DOHH2 (cell line): Measurements from ENCODE around the gene BTNL2.

Experiments
- H3F3A ChIP-seq: fragments of 200-600 bp; sonication (generic), shearing (Covaris generic); 2 replicates; pipeline ENCODE4 v1.6.0; 2016; ENCODE audit warnings: antibody characterized with exemption, mild to moderate bottlenecking; ENCODE audit not compliant: control insufficient read depth, insufficient read depth
- H3K27ac ChIP-seq: fragments of 200-600 bp; sonication (generic); 2 replicates; pipeline ENCODE4 v1.5.1; 2014; ENCODE audit warnings: low read depth, mild to moderate bottlenecking, low read length, moderate library complexity
- H3K27me3 ChIP-seq: fragments of 200-600 bp; sonication (generic); 2 replicates; pipeline ENCODE4 v1.6.1; 2014; ENCODE audit warnings: mild to moderate bottlenecking, low read length, mixed read lengths; ENCODE audit not compliant: control insufficient read depth
- H3K36me3 ChIP-seq: fragments of 200-600 bp; sonication (generic); 2 replicates; pipeline ENCODE4 v1.6.1; 2014; ENCODE audit warnings: mild to moderate bottlenecking, low read length, moderate library complexity, mixed read lengths; ENCODE audit not compliant: control insufficient read depth
- H3K4me1 ChIP-seq: fragments of 200-600 bp; sonication (generic); 2 replicates; pipeline ENCODE4 v1.6.1; 2014; ENCODE audit warnings: mild to moderate bottlenecking, low read length, mixed read lengths; ENCODE audit not compliant: control insufficient read depth
- H3K4me2 ChIP-seq: fragments of 200-600 bp; sonication (generic); 2 replicates; pipeline ENCODE4 v1.6.0; 2014; ENCODE audit warnings: mild to moderate bottlenecking, low read length, moderate library complexity
- H3K4me3 ChIP-seq: fragments of 200-600 bp; sonication (generic); 2 replicates; pipeline ENCODE4 v1.5.1; 2014; ENCODE audit warnings: mild to moderate bottlenecking, low read length, mixed read lengths
- H3K79me2 ChIP-seq: fragments of 200-600 bp; sonication (generic); 2 replicates; pipeline ENCODE4 v1.6.1; 2014; ENCODE audit warnings: mild to moderate bottlenecking, low read length, mixed read lengths; ENCODE audit not compliant: control insufficient read depth
- H3K9me2 ChIP-seq: fragments of 200-600 bp; sonication (generic); replicated peaks from 2 replicates; pipeline ENCODE4 v1.6.1; 2014; ENCODE audit warnings: mild to moderate bottlenecking, low read length, mixed read lengths; ENCODE audit not compliant: control insufficient read depth
- H3K9me3 ChIP-seq: fragments of 200-600 bp; sonication (generic); 2 replicates; pipeline ENCODE4 v1.6.1; 2014; ENCODE audit warnings: antibody characterized with exemption, low read length, mixed read lengths; ENCODE audit not compliant: control insufficient read depth, insufficient read depth
- H4K20me1 ChIP-seq: fragments of 200-600 bp; sonication (generic); 2 replicates; pipeline ENCODE4 v1.6.0; 2014; ENCODE audit warnings: low read depth, mild to moderate bottlenecking, antibody characterized with exemption, low read length, moderate library complexity; ENCODE audit not compliant: control insufficient read depth, insufficient read depth
- EZH2phosphoT487 ChIP-seq: fragments of 200-600 bp; sonication (generic); IDR thresholded peaks from 2 replicates; pipeline ENCODE4 v1.6.1; 2017; ENCODE audit warnings: borderline replicate concordance, mild to moderate bottlenecking, antibody characterized with exemption, low read length, moderate library complexity, mixed read lengths
- TF ChIP-seq, protein P1 (sequence below): fragments of 200-600 bp; sonication (generic); IDR thresholded peaks from one replicate; pipeline ENCODE4 v1.5.1; 2014; ENCODE audit warnings: antibody characterized with exemption, mild to moderate bottlenecking, low read depth, low read length; ENCODE audit not compliant: poor library complexity, severe bottlenecking

The BTNL2 gene, protein sequence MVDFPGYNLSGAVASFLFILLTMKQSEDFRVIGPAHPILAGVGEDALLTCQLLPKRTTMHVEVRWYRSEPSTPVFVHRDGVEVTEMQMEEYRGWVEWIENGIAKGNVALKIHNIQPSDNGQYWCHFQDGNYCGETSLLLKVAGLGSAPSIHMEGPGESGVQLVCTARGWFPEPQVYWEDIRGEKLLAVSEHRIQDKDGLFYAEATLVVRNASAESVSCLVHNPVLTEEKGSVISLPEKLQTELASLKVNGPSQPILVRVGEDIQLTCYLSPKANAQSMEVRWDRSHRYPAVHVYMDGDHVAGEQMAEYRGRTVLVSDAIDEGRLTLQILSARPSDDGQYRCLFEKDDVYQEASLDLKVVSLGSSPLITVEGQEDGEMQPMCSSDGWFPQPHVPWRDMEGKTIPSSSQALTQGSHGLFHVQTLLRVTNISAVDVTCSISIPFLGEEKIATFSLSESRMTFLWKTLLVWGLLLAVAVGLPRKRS

DNA sequence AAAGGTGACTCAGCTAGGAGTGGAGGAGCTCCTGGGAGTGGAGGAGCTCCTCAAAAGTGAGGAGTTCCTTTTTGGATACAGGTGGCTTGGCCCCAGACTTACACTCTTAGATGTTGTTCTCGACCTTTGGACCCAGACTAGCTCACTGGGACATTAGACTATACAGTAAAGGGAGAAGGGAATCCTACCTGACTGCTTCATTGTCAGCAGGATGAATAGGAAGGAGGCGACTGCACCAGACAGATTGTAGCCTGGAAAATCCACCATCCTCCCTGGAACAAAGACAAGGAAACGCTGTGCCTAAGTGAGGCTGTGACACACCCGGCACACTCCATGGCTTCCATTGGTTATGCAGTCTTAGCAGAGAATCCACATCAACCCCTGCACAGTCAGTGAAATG lies at the start of gene BTNL2:
Gene BTNL2, minus strand, starts transcription at position 325 of the 400 bp plus-strand sequence. Its CDS starts 58 bp downstream, at position 267.
- Histone ChIP-seq H4K20me1 (no peaks in the 10 kb centered on the region), H3K4me2 (no peak within 1 kb of the TSS), H3K27me3 (peaks cover 13% of the 10 kb centered on the region; the same call in 1 of the 2 replicates), H3F3A (peaks cover 3% of the 10 kb centered on the region; the same call in 1 of the 2 replicates), H3K4me1 (no peaks in the 10 kb centered on the region), H3K79me2 (no peaks in the 10 kb centered on the region), H3K9me3 (no peaks in the 10 kb centered on the region), H3K27ac (no peak within 1 kb of the TSS), H3K4me3 (no peak within 1 kb of the TSS), H3K36me3 (no peaks in the 10 kb centered on the region), H3K9me2 (no peaks in the 10 kb centered on the region)
- no peak for TF ChIP-seq EZH2phosphoT487
- TF ChIP-seq, protein P1, sequence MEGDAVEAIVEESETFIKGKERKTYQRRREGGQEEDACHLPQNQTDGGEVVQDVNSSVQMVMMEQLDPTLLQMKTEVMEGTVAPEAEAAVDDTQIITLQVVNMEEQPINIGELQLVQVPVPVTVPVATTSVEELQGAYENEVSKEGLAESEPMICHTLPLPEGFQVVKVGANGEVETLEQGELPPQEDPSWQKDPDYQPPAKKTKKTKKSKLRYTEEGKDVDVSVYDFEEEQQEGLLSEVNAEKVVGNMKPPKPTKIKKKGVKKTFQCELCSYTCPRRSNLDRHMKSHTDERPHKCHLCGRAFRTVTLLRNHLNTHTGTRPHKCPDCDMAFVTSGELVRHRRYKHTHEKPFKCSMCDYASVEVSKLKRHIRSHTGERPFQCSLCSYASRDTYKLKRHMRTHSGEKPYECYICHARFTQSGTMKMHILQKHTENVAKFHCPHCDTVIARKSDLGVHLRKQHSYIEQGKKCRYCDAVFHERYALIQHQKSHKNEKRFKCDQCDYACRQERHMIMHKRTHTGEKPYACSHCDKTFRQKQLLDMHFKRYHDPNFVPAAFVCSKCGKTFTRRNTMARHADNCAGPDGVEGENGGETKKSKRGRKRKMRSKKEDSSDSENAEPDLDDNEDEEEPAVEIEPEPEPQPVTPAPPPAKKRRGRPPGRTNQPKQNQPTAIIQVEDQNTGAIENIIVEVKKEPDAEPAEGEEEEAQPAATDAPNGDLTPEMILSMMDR: no peak

DNA sequence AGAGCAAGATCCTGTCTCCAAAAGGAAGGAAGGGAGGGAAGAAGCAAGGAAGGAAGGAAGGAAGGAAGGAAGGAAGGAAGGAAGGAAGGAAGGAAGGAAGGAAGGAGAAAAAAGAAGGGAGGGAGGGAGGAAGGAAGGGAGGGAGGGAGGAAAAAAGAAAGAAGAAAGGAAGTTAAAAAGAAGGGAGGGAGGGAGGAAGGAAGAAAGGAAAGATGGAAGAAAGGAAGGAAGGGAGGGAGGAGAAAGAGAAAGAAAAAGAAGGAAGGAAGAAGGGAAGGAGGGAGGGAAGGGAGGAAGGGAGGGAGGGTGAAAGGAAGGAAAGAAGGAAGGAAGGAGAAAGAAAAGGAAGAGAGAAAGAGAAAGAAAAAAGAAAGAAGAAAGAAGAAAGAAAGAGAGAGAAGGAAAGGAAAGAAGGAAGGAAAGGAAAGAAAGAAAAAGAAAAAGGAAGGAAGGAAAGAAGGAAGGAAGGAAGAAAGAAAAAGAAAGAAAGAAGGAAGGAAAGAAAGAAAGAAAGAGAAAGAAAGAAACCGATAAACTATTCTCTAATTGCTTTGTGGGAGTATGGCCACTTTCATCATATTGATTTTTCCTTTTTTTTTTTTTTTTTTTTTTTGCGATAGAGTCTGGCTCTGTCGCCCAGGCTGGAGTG lies 42.2 kb upstream of the BTNL2 start:
- no peaks in the 10 kb centered on the region for H3K4me1 ChIP-seq
- no peak overlapping the region for H3K4me2 ChIP-seq
- H3F3A ChIP-seq: peaks cover 21% of the 10 kb centered on the region
- H3K27me3 ChIP-seq: no peaks in the 10 kb centered on the region
- H3K9me2 ChIP-seq: no peaks in the 10 kb centered on the region
- no peaks in the 10 kb centered on the region for H4K20me1 ChIP-seq
- no peak for TF ChIP-seq EZH2phosphoT487
- TF ChIP-seq, protein P1: no peak
- peaks cover 16% of the 10 kb centered on the region for H3K36me3 ChIP-seq
- H3K79me2 ChIP-seq: no peaks in the 10 kb centered on the region
- peaks cover 10% of the 10 kb centered on the region for H3K9me3 ChIP-seq
- H3K4me3 ChIP-seq: no peak overlapping the region
- no peak overlapping the region for H3K27ac ChIP-seq

DNA sequence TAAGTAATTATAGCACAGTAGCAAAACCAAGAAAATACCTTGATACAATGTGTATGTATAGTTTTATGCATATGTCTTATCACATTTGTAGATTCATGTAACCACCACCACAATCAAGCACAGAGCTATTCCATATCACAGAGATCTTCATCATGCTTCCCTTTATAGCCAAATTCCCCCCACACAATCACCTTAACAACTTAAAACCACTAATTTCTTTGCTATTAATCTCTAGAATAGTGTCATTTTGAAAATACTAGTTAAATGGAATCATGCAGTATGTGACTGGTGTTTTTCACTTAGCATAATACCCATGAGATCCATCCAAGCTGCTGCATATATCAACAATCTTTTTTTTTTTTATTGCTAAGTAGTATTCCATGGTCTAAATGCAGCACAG lies 41.0 kb upstream of the BTNL2 start:
- no peak overlapping the region for H3K27ac ChIP-seq
- H3K9me3 ChIP-seq: no peaks in the 10 kb centered on the region; the same call in 1 of the 2 replicates
- no peak overlapping the region for H3K4me2 ChIP-seq
- peaks cover 30% of the 10 kb centered on the region for H3F3A ChIP-seq
- no peaks in the 10 kb centered on the region for H3K27me3 ChIP-seq
- no peak overlapping the region for H3K4me3 ChIP-seq
- H3K79me2 ChIP-seq: no peaks in the 10 kb centered on the region
- TF ChIP-seq, protein P1: no peak
- no peak for TF ChIP-seq EZH2phosphoT487
- H3K9me2 ChIP-seq: no peaks in the 10 kb centered on the region
- peaks cover 4% of the 10 kb centered on the region; the same call in 1 of the 2 replicates for H3K4me1 ChIP-seq
- H3K36me3 ChIP-seq: peaks cover 29% of the 10 kb centered on the region
- H4K20me1 ChIP-seq: no peaks in the 10 kb centered on the region
